HepG2 (cell line): ENCODE data around the gene HECTD4. TPM values are rescaled to one million over a fixed set of nuclear protein-coding genes. Genes with fewer than 3 reads are reported as not detected.

Experiments used
- ADNP ChIP-seq: sonication (generic); formaldehyde crosslinking; IDR thresholded peaks from 2 replicates; pipeline ENCODE4 v1.4.0; 2020; ENCODE audit warnings: missing genetic modification reagents
- AGO1 ChIP-seq: fragments of 200-400 bp; formaldehyde crosslinking; IDR thresholded peaks from 2 replicates; pipeline ENCODE4 v1.6.1; 2017; ENCODE audit warnings: mild to moderate bottlenecking, low read depth, low read length, moderate library complexity; ENCODE audit not compliant: poor library complexity, severe bottlenecking
- BCL6 ChIP-seq: IDR thresholded peaks from 2 replicates; pipeline ENCODE4 v1.6.1; 2016; ENCODE audit warnings: missing genetic modification reagents, missing compliant biosample characterization
- BHLHE40 ChIP-seq: IDR thresholded peaks from 2 replicates; pipeline ENCODE4 v1.6.1; 2011; ENCODE audit warnings: low read length, improper control_type of control experiment
- HES4 ChIP-seq: sonication (generic); formaldehyde crosslinking; IDR thresholded peaks from 2 replicates; pipeline ENCODE4 v1.9.0; 2021; ENCODE audit warnings: mild to moderate bottlenecking, missing genetic modification reagents, borderline replicate concordance
- HINFP ChIP-seq: sonication (generic); formaldehyde crosslinking; IDR thresholded peaks from 2 replicates; pipeline ENCODE4 v1.4.0; 2020; ENCODE audit warnings: low read depth, mild to moderate bottlenecking, missing genetic modification reagents
- KDM4B ChIP-seq: sonication (generic); formaldehyde crosslinking; IDR thresholded peaks from 2 replicates; pipeline ENCODE4 v1.4.0; 2020; ENCODE audit warnings: missing genetic modification reagents
- KLF11 ChIP-seq: IDR thresholded peaks from 2 replicates; pipeline ENCODE4 v1.6.1; 2016; ENCODE audit warnings: missing compliant biosample characterization
- MBD4 ChIP-seq: IDR thresholded peaks from 2 replicates; pipeline ENCODE4 v1.6.1; 2012; ENCODE audit warnings: low read length, inconsistent platforms, borderline replicate concordance
- NFATC3 ChIP-seq: sonication (generic); formaldehyde crosslinking; IDR thresholded peaks from 2 replicates; pipeline ENCODE4 v1.5.1; 2020; ENCODE audit warnings: mild to moderate bottlenecking, missing genetic modification reagents
- NFE2 ChIP-seq: sonication (generic); formaldehyde crosslinking; IDR thresholded peaks from 2 replicates; pipeline ENCODE4 v1.4.0; 2020; ENCODE audit warnings: missing genetic modification reagents
- RAD21 ChIP-seq: fragments of 450-650 bp; formaldehyde crosslinking; IDR thresholded peaks from 2 replicates; pipeline ENCODE4 v1.5.0; 2020; ENCODE audit warnings: mild to moderate bottlenecking
- RBM39 ChIP-seq: fragments of 200-400 bp; formaldehyde crosslinking; IDR thresholded peaks from one replicate; pipeline ENCODE4 v1.6.1; 2018; ENCODE audit warnings: antibody characterized with exemption, mild to moderate bottlenecking, low read depth, low read length; ENCODE audit not compliant: poor library complexity, severe bottlenecking
- RFXANK ChIP-seq: IDR thresholded peaks from 2 replicates; pipeline ENCODE4 v1.6.1; 2016
- RXRA ChIP-seq: sonication (generic); formaldehyde crosslinking; IDR thresholded peaks from 2 replicates; pipeline ENCODE4 v1.5.1; 2020; ENCODE audit warnings: missing genetic modification reagents
- SMYD3 ChIP-seq: sonication (generic); formaldehyde crosslinking; IDR thresholded peaks from 2 replicates; pipeline ENCODE4 v1.8.1; 2023; ENCODE audit warnings: mild to moderate bottlenecking, missing genetic modification reagents
- TEAD2 ChIP-seq: sonication (generic); formaldehyde crosslinking; IDR thresholded peaks from 2 replicates; pipeline ENCODE4 v1.9.0; 2021; ENCODE audit warnings: missing genetic modification reagents
- TOPORS ChIP-seq: sonication (generic); formaldehyde crosslinking; IDR thresholded peaks from 2 replicates; pipeline ENCODE4 v1.8.0; 2023; ENCODE audit warnings: mild to moderate bottlenecking, missing genetic modification reagents
- ZBTB8A ChIP-seq: sonication (generic); formaldehyde crosslinking; IDR thresholded peaks from 2 replicates; pipeline ENCODE4 v1.4.0; 2020; ENCODE audit warnings: mild to moderate bottlenecking, low read depth, missing genetic modification reagents, borderline replicate concordance
- ZKSCAN5 ChIP-seq: sonication (generic); formaldehyde crosslinking; IDR thresholded peaks from 2 replicates; pipeline ENCODE4 v1.5.1; 2020; ENCODE audit warnings: mild to moderate bottlenecking, missing genetic modification reagents
- ZNF124 ChIP-seq: sonication (generic); formaldehyde crosslinking; IDR thresholded peaks from 2 replicates; pipeline ENCODE4 v1.4.0; 2020; ENCODE audit warnings: missing genetic modification reagents
- ZNF234 ChIP-seq: sonication (generic); formaldehyde crosslinking; conservative IDR thresholded peaks from 2 replicates; pipeline ENCODE4 v1.5.1; 2020; ENCODE audit warnings: mild to moderate bottlenecking, missing genetic modification reagents
- ZSCAN12 ChIP-seq: sonication (generic); formaldehyde crosslinking; IDR thresholded peaks from 2 replicates; pipeline ENCODE4 v1.9.0; 2021; ENCODE audit warnings: mild to moderate bottlenecking, missing genetic modification reagents
- polyA plus RNA-seq, 8 experiments: library from polyadenylated mRNA; depleted of rRNA in 3 of 8; stranded (reverse) in 7 of 8; unstranded in 1 of 8; fragments of >200 nt; fragmentation: Illumina TruSeq in 4 of 8; extraction: Trizol in 4 of 8; gene quantifications; 2 replicates each; pipeline versions ENCODE4 v1.2.1 to v1.2.3, GENCODE V29; 2011 to 2016; ENCODE audit warnings: low read depth in 4 of 8, missing spikeins in 1 of 8, mixed read lengths in 1 of 8; ENCODE audit not compliant: insufficient read depth in 1 of 8
- total RNA-seq, 5 experiments: library from RNA; depleted of rRNA; stranded (reverse); fragments of >200 nt; fragmentation: Illumina TruSeq; extraction: Trizol; gene quantifications; 2 replicates each; pipeline ENCODE4 v1.2.3, GENCODE V29; 2016; ENCODE audit warnings: low read depth in 1 of 5
- TF ChIP-seq, protein P1 (sequence below), 2 experiments: fragments of 450-650 bp in 1 of 2; sonication (generic) in 1 of 2; formaldehyde crosslinking; IDR thresholded peaks; 2 replicates each; pipeline versions ENCODE4 v1.5.0 to v1.8.0; 2020 to 2022; ENCODE audit warnings: mild to moderate bottlenecking in 1 of 2, missing genetic modification reagents in 1 of 2
- TF ChIP-seq, protein P2 (sequence below): IDR thresholded peaks from 2 replicates; pipeline ENCODE4 v1.6.1; 2016; ENCODE audit warnings: control low read depth
- TF ChIP-seq, protein P3 (sequence below): sonication (generic); formaldehyde crosslinking; conservative IDR thresholded peaks from 2 replicates; pipeline ENCODE4 v1.4.0; 2020; ENCODE audit warnings: missing genetic modification reagents

The HECTD4 gene
- total and polyA plus RNA-seq, 2 of the 13 experiments (the other 11 are each of a cell fraction or from before 2014, with no cell fraction given), result 9.0 to 11.4 TPM

DNA sequence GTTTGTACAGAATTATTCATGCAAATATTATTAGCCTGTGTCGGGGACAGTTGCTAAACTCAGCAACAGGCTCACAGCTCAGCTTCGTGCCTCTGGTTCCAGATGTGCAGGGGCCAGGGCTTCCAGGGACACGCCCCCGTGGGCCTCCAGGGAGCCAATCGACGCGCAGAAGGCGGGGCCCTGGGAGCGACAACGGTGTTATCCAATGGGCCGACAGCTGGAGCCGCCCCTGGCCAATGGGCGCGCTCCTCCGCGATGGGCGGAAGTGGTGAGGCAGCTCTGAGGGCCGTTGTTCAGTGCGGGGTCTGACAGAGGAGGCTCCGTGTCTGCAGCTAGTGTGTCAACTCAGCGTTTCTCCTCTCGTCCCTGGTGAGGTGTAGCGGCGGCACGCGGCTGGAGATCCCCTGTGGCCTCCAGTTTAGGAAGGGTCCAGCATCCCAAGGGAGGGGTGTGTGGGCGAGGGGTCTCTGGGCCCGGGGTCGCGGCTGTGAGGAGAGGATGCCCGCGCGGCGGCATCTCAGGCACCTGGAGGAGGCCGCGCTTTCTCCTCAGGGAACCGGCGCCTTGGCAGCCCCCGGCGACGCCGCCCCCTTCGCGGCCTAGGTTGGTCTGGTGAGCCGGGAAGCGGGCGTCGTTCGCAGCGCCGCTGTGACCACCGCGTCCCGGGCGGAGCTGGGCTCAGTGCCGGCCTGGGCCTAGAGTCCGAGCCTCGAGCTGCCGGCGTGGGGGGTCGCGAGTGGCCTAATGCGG, 256.8 kb downstream of the HECTD4 start, which contains the start of gene TRAFD1 (continued):
- TF ChIP-seq HINFP (CRISPR knock-in tag), result no peak
- no peak; the same call in 1 of the 2 replicates for TF ChIP-seq ZBTB8A
- TF ChIP-seq, protein P1, sequence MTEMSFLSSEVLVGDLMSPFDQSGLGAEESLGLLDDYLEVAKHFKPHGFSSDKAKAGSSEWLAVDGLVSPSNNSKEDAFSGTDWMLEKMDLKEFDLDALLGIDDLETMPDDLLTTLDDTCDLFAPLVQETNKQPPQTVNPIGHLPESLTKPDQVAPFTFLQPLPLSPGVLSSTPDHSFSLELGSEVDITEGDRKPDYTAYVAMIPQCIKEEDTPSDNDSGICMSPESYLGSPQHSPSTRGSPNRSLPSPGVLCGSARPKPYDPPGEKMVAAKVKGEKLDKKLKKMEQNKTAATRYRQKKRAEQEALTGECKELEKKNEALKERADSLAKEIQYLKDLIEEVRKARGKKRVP (CRISPR knock-in tag; IDR thresholded peaks at IDR 0.05), result 0 out of 4 replicates have a peak, but pooled peaks of 1 of the 2 experiments have one; percentile 51
- TF ChIP-seq ZNF124, result no peak
- no peak for TF ChIP-seq NFATC3 (CRISPR knock-in tag)
- TF ChIP-seq SMYD3 (CRISPR knock-in tag), result no peak; the same call in 1 of the 2 replicates
- no peak for TF ChIP-seq BHLHE40
- TF ChIP-seq, protein P2, sequence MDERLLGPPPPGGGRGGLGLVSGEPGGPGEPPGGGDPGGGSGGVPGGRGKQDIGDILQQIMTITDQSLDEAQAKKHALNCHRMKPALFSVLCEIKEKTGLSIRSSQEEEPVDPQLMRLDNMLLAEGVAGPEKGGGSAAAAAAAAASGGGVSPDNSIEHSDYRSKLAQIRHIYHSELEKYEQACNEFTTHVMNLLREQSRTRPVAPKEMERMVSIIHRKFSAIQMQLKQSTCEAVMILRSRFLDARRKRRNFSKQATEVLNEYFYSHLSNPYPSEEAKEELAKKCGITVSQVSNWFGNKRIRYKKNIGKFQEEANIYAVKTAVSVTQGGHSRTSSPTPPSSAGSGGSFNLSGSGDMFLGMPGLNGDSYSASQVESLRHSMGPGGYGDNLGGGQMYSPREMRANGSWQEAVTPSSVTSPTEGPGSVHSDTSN (CRISPR knock-in tag), result peak; percentile 96
- no peak for TF ChIP-seq KDM4B (CRISPR knock-in tag)
- 0 out of 2 replicates have a peak, but pooled peaks have one; percentile 61 for TF ChIP-seq TEAD2 (CRISPR knock-in tag)
- 0 out of 2 replicates have a peak, but pooled peaks have one; percentile 36 for TF ChIP-seq RAD21 (CRISPR knock-in tag)
- TF ChIP-seq RBM39, result peak; percentile 69
- no peak for TF ChIP-seq KLF11 (CRISPR knock-in tag)
- TF ChIP-seq, protein P3, sequence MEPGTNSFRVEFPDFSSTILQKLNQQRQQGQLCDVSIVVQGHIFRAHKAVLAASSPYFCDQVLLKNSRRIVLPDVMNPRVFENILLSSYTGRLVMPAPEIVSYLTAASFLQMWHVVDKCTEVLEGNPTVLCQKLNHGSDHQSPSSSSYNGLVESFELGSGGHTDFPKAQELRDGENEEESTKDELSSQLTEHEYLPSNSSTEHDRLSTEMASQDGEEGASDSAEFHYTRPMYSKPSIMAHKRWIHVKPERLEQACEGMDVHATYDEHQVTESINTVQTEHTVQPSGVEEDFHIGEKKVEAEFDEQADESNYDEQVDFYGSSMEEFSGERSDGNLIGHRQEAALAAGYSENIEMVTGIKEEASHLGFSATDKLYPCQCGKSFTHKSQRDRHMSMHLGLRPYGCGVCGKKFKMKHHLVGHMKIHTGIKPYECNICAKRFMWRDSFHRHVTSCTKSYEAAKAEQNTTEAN, result no peak; the same call in none of the 2 replicates
- no peak for TF ChIP-seq BCL6 (CRISPR knock-in tag)
- no peak for TF ChIP-seq ZNF234 (CRISPR knock-in tag)
- no peak for TF ChIP-seq ZKSCAN5 (CRISPR knock-in tag)
- TF ChIP-seq AGO1, result peak; percentile 61
- TF ChIP-seq ADNP (CRISPR knock-in tag), result no peak
- TF ChIP-seq TOPORS (CRISPR knock-in tag), result peak; percentile 39; the same call in 1 of the 2 replicates
- TF ChIP-seq NFE2 (CRISPR knock-in tag), result no peak
- no peak for TF ChIP-seq RXRA (CRISPR knock-in tag)
- TF ChIP-seq MBD4, result no peak
- TF ChIP-seq RFXANK (CRISPR knock-in tag), result no peak
- peak; percentile 54; the same call in 1 of the 2 replicates for TF ChIP-seq HES4 (CRISPR knock-in tag)
- TF ChIP-seq ZSCAN12 (CRISPR knock-in tag), result peak; percentile 55; the same call in 1 of the 2 replicates
